HEK293 (cell line): ENCODE measurements around the gene NAV2.

Experiments
- CTCF ChIP-seq: fragments of 450-650 bp; formaldehyde crosslinking; IDR thresholded peaks from 2 replicates; pipeline ENCODE4 v1.5.1; 2016; ENCODE audit warnings: missing biosample characterization, missing genetic modification characterization
- PRDM10 ChIP-seq: fragments of 450-650 bp; formaldehyde crosslinking; IDR thresholded peaks from 2 replicates; pipeline ENCODE4 v1.5.1; 2016; ENCODE audit warnings: missing biosample characterization, missing genetic modification characterization
- PRDM2 ChIP-seq: fragments of 450-650 bp; formaldehyde crosslinking; IDR thresholded peaks from 2 replicates; pipeline ENCODE4 v1.5.1; 2016; ENCODE audit warnings: missing biosample characterization, missing genetic modification characterization, borderline replicate concordance
- ZBTB21 ChIP-seq: fragments of 450-650 bp; formaldehyde crosslinking; IDR thresholded peaks from 2 replicates; pipeline ENCODE4 v1.5.1; 2017; ENCODE audit warnings: missing biosample characterization, missing genetic modification characterization
- ZEB2 ChIP-seq: fragments of 450-650 bp; formaldehyde crosslinking; IDR thresholded peaks from 2 replicates; pipeline ENCODE4 v1.5.1; 2016; ENCODE audit warnings: missing biosample characterization, missing genetic modification characterization
- ZNF121 ChIP-seq: fragments of 450-650 bp; formaldehyde crosslinking; IDR thresholded peaks from 2 replicates; pipeline ENCODE4 v1.5.1; 2016; ENCODE audit warnings: missing biosample characterization, missing genetic modification characterization
- ZNF18 ChIP-seq: fragments of 450-650 bp; formaldehyde crosslinking; IDR thresholded peaks from 2 replicates; pipeline ENCODE4 v1.5.1; 2016; ENCODE audit warnings: missing biosample characterization, missing genetic modification characterization
- ZNF239 ChIP-seq: fragments of 450-650 bp; formaldehyde crosslinking; IDR thresholded peaks from 2 replicates; pipeline ENCODE4 v1.5.1; 2016; ENCODE audit warnings: missing biosample characterization, missing genetic modification characterization
- ZNF274 ChIP-seq, 2 experiments: fragments of 200-500 bp in 1 of 2; fragments of 450-650 bp in 1 of 2; sonication (Bioruptor generic) in 1 of 2; formaldehyde crosslinking in 1 of 2; IDR thresholded peaks; 2 replicates each; pipeline versions ENCODE4 v1.5.1 to v1.6.1; 2014 to 2016; ENCODE audit warnings: borderline replicate concordance in 1 of 2, inconsistent platforms in 1 of 2, low read length in 1 of 2, missing biosample characterization in 1 of 2, missing genetic modification characterization in 1 of 2
- ZNF433 ChIP-seq: fragments of 450-650 bp; formaldehyde crosslinking; IDR thresholded peaks from 2 replicates; pipeline ENCODE4 v1.5.1; 2016; ENCODE audit warnings: missing biosample characterization, missing genetic modification characterization, low read depth
- ZNF555 ChIP-seq: fragments of 450-650 bp; formaldehyde crosslinking; conservative IDR thresholded peaks from 2 replicates; pipeline ENCODE4 v1.5.1; 2017; ENCODE audit warnings: missing biosample characterization, mild to moderate bottlenecking, missing genetic modification characterization, inconsistent platforms
- ZNF670 ChIP-seq: fragments of 450-650 bp; formaldehyde crosslinking; IDR thresholded peaks from 2 replicates; pipeline ENCODE4 v1.5.1; 2016; ENCODE audit warnings: missing biosample characterization, missing genetic modification characterization, low read depth
- ZNF677 ChIP-seq: fragments of 450-650 bp; IDR thresholded peaks from 2 replicates; pipeline ENCODE4 v1.5.0; 2018; ENCODE audit warnings: missing biosample characterization, mild to moderate bottlenecking, missing genetic modification characterization, moderate library complexity
- ZSCAN16 ChIP-seq: fragments of 450-650 bp; formaldehyde crosslinking; IDR thresholded peaks from 2 replicates; pipeline ENCODE4 v1.5.1; 2016; ENCODE audit warnings: missing biosample characterization, missing genetic modification characterization

- TF ChIP-seq ZNF274 (IDR thresholded peaks at IDR 0.05; ENCODE audit: low read length) (no peak), ZNF274 (tag by site-specific recombination; IDR thresholded peaks at IDR 0.05; ENCODE audit: borderline replicate concordance) (no peak), ZNF433 (tag by site-specific recombination) (no peak), CTCF (no peak), ZNF239 (tag by site-specific recombination) (no peak), PRDM10 (no peak), ZNF670 (tag by site-specific recombination) (no peak), ZNF18 (tag by site-specific recombination) (no peak), ZSCAN16 (tag by site-specific recombination) (no peak), PRDM2 (tag by site-specific recombination) (no peak), ZEB2 (tag by site-specific recombination) (no peak), ZNF555 (no peak), ZBTB21 (no peak), ZNF121 (tag by site-specific recombination) (no peak), ZNF677 (no peak)
Measured at GRCh38 chr11:19747634-19748033, 35.0 kb downstream of the NAV2 start.
